HG03558 (cell line): ENCODE results near the gene CENPB.

Source experiments
- ATAC-seq: cut with Tn5 transposase; IDR thresholded peaks from one replicate; pipeline ENCODE4 v1.9.1; 2021; ENCODE audit warnings: moderate number of reproducible peaks; ENCODE audit not compliant: unreplicated experiment; ENCODE audit errors: extremely low read depth

Gene CENPB

DNA sequence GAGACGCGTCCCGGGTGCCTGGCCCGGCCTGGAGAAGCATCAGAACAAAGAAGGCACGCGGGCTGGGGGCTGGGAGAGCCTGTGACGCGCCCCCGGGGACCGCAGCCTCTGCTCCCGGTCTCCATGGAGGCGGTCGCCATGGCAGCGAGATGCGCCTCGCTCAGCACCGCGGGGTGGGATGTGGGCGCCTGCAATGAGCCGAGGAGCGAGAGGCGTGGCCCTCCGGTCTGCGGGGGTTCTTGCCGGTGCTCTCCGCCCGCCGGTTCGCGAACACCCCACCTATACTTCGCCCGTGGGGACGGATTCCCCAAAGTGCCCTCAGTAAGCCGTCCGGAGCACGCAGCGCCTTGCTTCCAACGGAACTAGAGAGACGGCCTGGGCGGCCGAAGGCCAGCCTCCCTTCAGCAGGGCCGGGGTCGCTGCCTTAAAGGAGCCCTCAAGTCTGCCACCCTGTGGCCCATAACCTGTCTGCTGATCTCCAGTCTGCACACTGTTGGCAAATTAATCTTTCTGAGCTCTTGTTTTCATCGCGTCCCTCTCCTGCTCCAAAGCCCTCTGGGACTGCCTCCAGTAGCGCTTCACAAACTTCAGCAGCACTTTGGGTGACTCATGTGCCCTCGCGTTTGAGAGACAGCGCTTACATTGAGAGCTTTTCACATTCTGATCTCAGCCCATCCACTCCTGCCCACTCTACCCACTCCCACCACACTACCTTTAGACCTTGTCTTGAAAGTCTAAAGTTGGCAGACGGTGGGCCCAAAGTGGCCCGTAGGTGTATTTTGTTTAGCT lies 18.0 kb downstream of the CENPB start:
- no peak for ATAC-seq

DNA sequence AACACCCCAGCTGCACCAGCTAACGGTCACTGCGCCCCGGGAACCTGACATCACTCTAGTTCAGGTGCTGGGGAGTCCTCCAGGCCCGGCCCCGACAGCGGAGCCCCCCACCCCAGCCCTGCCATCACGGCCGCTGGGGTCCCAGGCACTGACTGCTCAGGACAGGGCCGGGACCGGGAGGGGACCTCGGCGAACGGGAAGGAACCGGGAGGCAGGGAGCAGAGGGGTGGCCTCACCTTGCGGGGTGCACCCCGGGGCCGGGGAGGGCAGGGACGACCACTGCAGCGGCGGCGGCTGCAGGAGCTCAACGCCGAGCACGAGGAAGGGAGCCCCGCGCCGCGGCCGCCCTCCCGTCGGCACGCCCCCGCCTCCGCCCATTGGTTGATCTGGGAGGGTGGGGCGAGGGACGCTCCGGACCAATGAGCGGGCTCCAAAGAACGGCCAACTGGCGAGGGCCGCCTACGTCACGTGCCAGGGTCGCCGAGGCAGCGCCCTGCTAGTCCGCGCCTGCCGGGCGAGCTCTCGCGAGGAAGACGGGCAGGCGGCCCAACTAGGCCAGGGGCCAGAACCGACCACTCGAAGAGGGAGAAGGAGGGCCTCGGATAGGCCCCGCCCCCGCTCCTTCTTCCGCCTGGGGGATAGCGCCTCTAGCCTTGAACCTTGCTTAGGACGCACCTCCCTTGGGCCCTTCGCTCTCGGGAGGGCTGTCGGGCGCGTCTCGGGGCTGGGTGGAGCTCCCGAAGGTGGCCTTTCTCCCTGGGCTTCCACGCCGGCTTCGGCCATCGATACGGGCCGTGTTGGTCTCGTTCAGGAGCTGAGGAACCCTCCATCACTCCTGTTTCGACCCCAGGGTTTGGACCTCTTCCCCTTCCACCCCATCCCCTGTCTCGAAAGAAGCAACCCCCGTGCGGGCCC lies 18.9 kb downstream of the CENPB start, which contains the start of gene ADISSP:
Gene ADISSP, minus strand, starts transcription at position 327 of the 915 bp plus-strand sequence. CDS start 7,653 bp downstream, outside the sequence.
- ATAC-seq, result peak; percentile 81

DNA sequence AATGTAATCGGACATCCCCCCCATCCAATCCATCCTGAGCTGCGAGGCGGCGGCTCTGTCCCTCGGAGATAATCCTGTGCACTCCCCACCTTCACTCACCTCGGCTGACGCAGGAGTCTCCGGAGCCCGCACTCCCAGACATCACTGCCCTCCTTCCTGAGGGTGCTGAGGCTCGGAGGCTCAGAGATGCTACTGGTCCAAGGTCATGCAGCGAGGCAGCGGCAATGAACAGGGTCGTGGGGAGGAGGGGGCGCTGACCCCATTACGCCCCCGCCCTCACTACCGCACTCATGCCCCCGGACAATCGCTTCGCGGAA lies 19.5 kb downstream of the CENPB start:
- ATAC-seq, result no peak

DNA sequence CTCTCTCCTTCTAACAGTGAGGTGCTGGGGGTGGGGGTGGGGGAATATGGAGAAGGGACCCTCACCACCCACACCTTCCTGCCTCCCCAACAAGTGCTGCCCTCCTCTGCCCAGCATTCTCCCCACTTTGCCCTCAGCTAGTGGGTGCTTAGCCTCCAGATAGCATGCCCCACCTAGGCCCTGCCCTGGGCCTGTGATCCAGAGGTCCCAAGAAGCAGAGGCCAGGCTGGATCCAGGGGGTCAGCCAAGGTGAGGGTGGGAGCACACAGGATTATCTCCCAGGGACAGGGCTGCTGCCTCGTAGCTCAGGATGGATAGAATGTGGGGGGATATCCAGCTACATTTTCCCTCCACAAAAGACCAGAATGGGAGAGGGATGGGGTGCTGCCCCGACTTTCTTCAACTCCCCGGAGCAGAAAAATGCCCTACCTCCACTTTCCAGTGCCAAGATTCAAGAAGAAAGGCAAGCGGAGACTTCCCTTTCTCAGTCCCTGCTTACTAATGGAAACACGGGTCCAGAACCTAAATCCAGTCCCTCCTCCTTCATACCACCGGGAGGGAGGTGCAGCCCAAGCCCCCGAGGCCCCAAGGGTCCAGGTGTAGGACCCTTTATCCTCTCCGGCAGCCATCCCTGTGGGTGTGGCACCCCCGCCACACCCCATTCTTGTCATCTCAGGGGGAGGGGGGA lies 20.0 kb downstream of the CENPB start:
- ATAC-seq, result no peak

DNA sequence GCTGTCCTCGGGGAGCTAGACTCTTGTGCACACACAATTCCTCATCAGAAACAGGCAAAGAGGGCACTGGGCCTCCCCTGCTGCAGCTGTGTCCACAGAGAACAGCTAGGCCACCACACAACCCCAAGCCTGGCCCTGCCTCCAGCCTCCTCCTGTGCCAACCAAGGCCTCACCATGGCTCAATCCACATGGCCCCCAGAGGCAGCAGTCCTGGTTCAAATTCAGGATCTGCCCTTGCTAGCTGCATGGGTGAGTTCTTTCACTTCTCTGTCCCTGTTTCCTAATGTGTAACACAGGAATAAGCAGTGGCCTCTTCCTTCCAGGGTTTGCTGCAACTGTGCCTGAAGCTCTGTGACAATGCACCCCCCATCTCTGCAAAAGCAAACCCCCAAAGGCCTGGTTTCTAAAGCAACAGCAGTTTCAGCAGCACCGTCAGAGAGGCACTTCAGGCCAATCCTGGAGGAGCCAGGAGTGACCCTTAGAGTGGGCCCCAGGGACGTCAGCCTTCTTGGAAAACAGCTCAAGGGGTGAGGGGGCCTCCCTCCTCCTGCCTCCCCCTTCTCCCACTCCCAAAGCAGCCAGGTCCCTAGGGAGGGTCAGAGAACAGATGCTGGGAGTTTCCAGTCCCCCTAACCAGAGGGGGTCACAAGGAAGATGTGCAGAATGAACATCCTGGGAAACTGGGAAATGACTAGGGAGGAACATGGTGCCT lies 21.2 kb downstream of the CENPB start:
- ATAC-seq, result no peak

DNA sequence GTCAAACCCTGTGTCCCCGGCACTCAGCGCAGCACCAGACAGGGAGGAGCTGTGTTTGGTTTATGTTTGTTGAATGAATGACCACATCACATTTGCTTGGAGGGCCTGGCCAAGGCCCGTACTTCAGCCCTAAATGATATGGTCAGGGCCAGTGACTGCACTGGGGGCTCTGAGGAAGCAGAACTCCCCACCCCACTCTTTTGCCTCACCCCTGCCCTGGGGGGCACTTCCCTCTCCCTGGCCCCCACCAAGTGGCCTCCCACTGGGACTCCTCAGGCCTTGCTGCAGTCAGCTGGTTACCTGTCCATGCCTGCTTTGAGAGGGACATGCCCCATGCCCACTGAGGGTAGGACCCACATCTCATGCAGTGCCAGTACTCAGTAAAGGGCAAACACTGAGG lies 21.9 kb downstream of the CENPB start:
- no peak for ATAC-seq

DNA sequence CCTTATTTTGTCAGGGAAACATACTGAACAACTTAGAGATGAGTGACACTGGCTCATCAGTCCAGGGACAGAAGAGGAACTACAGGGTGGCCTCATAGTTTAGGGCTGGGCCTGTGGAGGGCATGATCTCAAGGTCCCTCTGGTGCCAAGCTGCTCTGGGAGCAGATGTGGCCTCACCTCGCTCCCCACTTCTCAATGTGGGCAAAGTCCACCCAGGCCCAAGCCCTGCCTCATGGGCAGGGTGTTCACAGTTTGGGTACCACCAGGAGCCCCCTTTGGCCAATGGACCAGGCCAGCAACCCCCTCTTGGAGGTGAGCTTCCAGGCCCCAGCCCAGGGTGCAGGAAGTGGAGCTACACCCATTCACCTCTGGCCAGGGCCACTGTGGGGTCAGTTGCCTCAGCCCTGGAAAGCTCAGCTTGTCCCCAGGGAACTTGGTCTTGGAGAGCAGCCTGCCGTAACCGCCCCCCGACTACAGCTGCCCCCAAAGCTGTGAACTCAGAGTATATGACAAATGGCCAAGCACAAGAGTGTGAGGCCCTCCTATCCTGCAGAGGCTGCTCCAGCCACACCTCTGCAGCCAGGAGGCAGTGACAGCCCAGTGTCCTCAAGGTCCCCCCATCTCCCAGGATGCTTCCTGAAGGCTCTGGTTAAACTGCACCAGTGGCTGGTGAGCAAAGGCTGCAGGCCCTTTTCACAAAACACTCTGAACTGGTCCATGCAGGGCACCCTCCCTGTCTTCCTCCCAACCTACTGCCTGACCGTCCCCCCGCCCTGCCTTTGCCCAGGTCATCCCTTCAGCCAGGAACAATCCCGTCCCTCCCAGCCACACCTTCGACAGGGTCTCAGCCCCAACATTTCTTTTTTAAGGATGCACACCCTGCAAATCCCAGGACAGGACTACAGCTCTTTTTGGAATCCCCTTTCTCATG lies 22.6 kb downstream of the CENPB start:
- ATAC-seq, result no peak

DNA sequence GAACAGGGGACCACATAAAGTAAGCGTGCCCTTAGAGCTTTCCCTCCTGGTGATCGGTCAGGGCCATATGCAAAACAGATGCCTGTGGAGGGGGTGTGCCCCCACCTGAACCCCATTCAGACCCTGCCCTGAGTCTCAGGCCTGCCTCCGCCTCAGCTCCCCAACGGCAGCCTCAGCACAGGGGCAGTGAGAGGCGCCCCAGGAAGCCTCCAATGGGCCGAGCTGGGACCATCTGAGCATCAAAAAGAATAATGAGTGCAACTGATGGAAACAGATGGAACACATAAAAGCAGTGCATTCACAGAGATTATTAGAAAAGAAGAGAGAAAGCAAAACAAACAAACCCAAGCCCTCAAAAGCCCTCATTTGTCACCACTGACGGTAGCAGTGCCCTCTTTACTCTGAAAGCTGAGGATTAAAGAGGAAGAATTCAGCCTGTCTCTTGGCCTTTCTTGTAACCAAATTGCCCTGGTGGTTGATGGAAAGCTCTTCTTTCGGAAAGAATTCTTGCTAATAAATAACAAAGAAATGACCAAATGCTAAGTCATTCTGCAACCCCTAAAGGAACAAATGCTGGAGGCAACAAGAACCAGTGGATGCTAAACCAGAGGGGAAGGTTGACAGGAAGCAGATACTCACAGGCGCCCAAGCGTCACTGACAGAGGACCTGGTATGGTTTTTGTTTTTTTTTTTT lies 25.7 kb downstream of the CENPB start:
- ATAC-seq, result no peak

DNA sequence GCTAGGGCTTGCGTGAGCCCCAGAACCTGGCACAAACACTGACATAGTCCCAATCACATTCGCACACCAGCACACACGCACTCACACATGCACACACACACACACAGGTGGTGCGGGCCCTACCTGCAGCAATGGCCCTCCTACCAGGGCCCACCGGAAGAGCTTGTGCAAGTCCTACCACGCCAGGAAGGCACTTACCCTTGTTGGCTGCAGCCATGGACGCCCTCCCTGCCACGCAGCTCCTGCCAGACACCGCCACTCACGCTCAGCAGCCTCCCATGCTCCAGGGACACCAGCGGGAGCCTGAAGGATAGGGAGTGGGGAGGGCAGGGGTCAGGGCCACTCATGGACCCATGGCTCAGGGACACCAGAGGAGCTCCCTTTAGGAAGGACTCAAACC lies 26.7 kb downstream of the CENPB start:
- no peak for ATAC-seq

DNA sequence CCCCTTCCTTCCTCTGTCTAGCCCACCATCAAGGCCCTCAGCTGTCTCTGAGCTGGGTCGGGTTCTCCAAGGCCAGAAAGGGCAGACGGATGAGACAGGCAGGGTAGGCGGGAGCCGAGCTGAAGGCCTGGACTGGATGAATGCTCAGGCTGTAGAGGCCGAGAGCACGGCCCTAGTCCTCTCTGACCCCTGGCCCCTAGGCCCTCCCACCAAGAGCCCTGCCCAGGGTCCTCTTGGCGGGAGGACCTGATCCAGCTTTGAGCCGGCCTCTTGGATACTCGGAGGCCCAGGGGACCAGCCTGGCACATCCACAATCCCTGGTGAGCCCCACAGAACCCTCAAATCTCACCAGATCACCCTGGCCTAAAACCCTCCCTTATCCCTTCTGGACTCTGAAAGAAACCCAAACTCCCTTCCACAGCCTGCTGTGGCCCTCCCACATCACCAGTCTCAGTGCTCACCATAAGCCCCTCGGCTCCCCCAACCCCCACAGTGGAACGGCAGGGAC lies 27.2 kb downstream of the CENPB start:
- no peak for ATAC-seq

DNA sequence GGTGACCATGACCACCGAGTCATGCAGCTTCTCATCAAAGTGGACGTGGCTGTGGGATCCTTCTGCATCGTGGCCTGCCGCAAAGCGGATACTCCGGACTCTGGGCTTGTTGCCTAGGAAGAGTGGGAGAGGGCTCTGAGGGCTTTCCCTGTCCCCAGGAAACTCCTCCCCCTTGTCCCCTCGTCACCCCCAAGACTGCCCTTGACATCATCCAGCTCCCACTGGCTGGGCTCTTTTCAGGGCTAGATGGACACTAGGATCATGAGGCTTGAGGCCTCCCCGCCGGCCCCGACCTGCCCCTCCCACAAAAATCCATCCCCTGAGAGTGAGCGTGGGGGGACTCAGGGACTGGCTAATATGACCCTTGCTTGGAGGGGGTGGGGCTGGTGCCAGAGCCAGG lies 28.0 kb downstream of the CENPB start:
- ATAC-seq, result no peak

DNA sequence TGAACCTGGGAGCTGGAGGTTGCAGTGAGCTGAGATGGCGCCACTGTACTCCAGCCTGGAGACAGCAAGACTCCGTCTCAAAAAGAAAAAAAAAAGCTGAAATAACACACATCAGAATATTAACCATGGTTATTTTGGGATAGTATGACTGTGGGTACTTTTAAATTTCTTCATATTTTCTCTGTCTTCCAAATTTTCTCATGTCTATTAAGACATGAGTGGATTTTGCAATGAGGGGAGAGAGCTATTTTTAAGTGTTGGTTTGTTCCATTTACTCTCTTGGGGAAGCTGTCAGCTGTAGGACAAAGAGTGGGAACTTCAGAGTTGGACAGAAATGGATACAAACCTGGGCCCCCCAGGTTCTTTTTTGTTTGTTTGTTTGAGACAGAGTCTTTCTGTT lies 29.3 kb downstream of the CENPB start:
- no peak for ATAC-seq

DNA sequence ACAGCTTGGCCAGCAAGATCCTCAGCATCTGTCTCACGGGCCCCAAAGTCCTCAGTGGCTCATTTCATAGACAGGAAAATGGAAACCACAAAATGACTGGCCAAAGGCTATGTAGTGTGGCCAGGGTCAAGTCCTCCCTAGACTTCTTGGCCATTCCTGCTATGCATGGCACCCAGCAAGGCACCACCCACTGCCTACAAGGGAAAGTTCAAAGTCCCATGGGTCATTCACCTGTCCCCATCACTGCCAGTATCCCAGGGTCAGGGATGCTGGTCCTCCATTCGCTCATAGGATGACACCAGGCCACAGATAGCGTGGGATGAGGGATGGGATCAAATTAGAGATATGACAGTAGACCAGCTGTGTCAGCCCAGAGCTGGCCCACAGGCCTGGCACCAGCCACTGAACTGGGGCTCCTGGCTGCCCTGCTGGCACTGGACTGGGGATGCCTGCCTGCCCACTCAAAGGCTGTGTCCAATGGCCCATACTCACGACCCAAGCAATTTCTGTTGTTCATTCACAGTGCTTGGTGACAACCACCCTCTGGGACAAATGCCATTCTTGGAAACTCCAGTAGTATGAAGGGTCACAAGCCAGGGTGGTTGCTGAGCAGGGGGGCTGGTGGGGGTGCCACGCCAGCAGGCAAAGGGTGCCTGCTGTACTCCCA lies 30.6 kb downstream of the CENPB start:
- no peak for ATAC-seq

DNA sequence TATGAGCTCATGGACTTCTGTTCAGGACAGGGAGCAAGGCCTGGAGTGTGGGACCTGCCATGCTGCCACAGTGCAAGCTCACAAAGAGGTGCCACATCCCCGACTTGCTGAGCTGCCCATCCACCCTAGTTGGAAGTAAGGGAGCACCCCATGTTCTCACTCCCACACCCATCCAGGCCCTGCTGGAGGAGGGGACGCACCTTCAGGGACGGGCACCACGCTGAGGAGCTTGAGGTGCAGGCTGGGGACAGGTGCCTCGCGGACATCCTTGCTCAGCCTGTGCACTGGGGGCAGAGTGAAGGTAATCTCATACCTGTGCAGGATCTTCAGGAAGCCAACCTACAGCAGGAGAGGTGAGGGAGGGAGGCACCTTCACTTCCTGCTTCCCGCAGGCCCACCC lies 31.3 kb downstream of the CENPB start:
- ATAC-seq, result no peak

DNA sequence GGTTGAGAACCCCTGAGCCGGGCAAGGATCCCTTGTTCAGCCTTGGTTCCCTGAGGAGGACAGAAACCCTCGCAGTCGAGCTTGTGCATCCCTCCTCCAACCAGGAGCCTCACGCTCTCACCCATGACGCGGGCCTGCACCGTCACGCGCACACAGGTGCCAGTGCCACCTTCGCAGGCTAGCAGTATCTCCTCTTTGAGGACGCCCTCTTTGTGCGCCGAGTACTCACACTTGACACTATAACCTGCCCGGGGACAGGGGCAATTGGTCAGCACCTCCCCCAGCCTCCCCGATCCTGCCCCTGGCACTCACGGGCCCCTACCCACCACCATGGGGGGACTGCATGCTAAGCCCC lies 32.3 kb downstream of the CENPB start:
- ATAC-seq, result no peak

DNA sequence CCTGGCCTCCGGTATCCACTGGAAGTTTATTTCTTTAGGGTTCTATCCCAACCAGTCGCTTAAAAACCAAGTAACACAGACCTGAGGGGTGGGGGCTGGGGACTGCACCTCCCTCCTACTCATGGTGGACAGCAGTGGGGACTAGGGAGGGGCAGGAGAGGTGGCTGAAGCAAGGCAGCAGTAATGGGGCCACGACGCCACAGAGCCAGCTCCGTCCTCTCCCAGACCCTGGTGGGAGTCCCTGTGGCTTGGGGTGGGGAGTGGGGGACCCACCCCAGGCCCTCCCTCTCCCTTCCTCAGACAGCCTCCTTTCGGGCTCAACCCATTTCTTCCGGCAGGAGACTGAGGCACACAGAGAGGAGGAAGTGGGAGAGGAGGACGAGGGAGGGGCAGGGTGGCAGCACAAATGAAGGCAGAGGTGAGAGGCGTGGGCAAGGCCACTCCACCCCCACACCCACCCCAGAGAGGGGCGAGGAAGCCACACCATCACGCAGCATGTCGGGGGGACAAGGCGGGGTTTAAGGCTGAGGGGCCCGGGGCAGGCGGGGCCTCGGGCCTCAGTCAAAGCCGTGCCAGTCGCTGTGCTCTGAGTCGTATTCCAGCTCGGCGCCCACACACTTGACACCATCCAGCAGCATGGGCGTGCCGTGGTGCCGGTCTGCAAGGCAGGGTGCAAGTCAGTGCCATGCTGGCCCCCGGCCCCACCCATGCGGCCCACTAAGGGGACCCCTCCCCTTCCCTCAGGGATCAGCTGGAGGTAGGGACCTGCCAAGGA lies 32.9 kb downstream of the CENPB start:
- ATAC-seq, result no peak

DNA sequence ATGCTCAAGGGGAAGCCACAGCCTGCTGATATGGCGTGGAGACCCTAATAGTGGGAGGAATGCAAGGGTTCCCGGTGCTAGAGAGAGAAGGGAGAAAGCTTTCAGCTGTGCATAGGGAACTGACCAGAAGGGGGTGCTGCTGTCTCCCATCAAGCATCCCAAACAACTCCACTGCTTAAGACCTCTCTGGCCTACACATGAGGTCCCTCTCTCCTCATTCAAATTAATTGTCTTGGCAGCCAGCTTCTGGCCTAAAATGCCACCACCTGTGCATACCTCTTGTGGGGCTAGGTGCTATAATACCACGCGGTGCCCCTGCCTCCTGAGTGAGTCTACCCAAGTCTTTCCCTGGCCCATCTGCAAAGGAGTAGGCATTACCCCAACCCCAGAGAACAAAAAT lies 33.4 kb downstream of the CENPB start:
- ATAC-seq, result no peak
